OCI-LY7 (cell line): ENCODE data around the gene LIMK2.
"Not testable (repeated sequence)": the region's sequence is repeated elsewhere in the genome, so short reads cannot be mapped to it uniquely, and the experiment has no call there.

Experiments used
- CTCF ChIP-seq: fragments of 200-600 bp; sonication (generic); conservative IDR thresholded peaks from 2 replicates; pipeline ENCODE4 v1.5.1; 2014; ENCODE audit warnings: mild to moderate bottlenecking, antibody characterized with exemption, low read length, moderate library complexity, mixed read lengths
- EZH2phosphoT487 ChIP-seq: fragments of 200-600 bp; sonication (generic); IDR thresholded peaks from 2 replicates; pipeline ENCODE4 v1.6.1; 2018; ENCODE audit warnings: low read depth, borderline replicate concordance, mild to moderate bottlenecking, mixed run types, antibody characterized with exemption, low read length, moderate library complexity, mixed read lengths

- not testable (repeated sequence) for TF ChIP-seq CTCF, EZH2phosphoT487
These were observed 40.4 kb upstream of the LIMK2 start for GRCh38 chr22:31171734-31172133.
